GM21576 (cell line): ENCODE data around the gene ERG.

ENCODE experiments used
- ATAC-seq: cut with Tn5 transposase; IDR thresholded peaks from one replicate; pipeline ENCODE4 v1.9.1; 2021; ENCODE audit warnings: mild to moderate bottlenecking, moderate library complexity; ENCODE audit not compliant: unreplicated experiment

ERG gene

GRCh38 chr21:38500073-38500472 lies 1.8 kb upstream of the ERG start:
- ATAC-seq = no peak

GRCh38 chr21:38499296-38499695 lies 1.0 kb upstream of the ERG start:
- no peak for ATAC-seq

- ATAC-seq = no peak
Observed at GRCh38 chr21:38496224-38496623, 2.1 kb downstream of the ERG start.

- no peak for ATAC-seq
Observed at GRCh38 chr21:38495696-38496095, 2.6 kb downstream of the ERG start.

GRCh38 chr21:38495242-38495641 lies 3.0 kb downstream of the ERG start:
- ATAC-seq = no peak

GRCh38 chr21:38494703-38495102 lies 3.6 kb downstream of the ERG start:
- no peak for ATAC-seq

GRCh38 chr21:38494251-38494642 lies 4.0 kb downstream of the ERG start:
- ATAC-seq = no peak

GRCh38 chr21:38493549-38494250 lies 4.6 kb downstream of the ERG start:
- no peak for ATAC-seq

- ATAC-seq = no peak
Observed at GRCh38 chr21:38492007-38492406, 6.3 kb downstream of the ERG start.

- ATAC-seq = no peak
Observed at GRCh38 chr21:38491536-38491935, 6.7 kb downstream of the ERG start.

GRCh38 chr21:38490411-38491020 lies 7.8 kb downstream of the ERG start:
- no peak for ATAC-seq

- no peak for ATAC-seq
Observed at GRCh38 chr21:38489729-38490128, 8.5 kb downstream of the ERG start.

- ATAC-seq = no peak
Observed at GRCh38 chr21:38489271-38489652, 9.0 kb downstream of the ERG start.

GRCh38 chr21:38488640-38489270 lies 9.5 kb downstream of the ERG start:
- ATAC-seq = no peak

GRCh38 chr21:38487901-38488639 lies 10.2 kb downstream of the ERG start:
- ATAC-seq = no peak

GRCh38 chr21:38486706-38487105 lies 11.6 kb downstream of the ERG start:
- no peak for ATAC-seq

GRCh38 chr21:38486221-38486620 lies 12.1 kb downstream of the ERG start:
- no peak for ATAC-seq

GRCh38 chr21:38479641-38480525 lies 18.4 kb downstream of the ERG start:
- no peak for ATAC-seq

GRCh38 chr21:38478782-38479181 lies 19.5 kb downstream of the ERG start:
- ATAC-seq = no peak

GRCh38 chr21:38477226-38477625 lies 21.1 kb downstream of the ERG start:
- ATAC-seq = no peak

- ATAC-seq = no peak
Observed at GRCh38 chr21:38476385-38476784, 21.9 kb downstream of the ERG start.
